Activated naive CD4-positive, alpha-beta T cell treated with anti-CD3 and anti-CD28 coated beads for 36 hours (primary cell): ENCODE results near the gene SKI. TPM values are rescaled to one million over a fixed set of nuclear protein-coding genes. Genes with fewer than 3 reads are reported as not detected.

Source experiments
- CTCF ChIA-PET: fragments of 350-600 bp; sonication (Branson Sonifier 250); formaldehyde crosslinking; loops from one replicate; lab custom pipeline; 2021; ENCODE audit warnings: antibody characterized with exemption; lab: Charles Lee
- DNase-seq: peaks from one replicate; pipeline ENCODE4 v3.0.0-alpha.2; 2020
- H3K27ac Mint-ChIP-seq: one replicate; pipeline ENCODE4 v1.8.0; 2021; ENCODE audit warnings: mild to moderate bottlenecking, mixed read lengths
- H3K27me3 Mint-ChIP-seq: one replicate; pipeline ENCODE4 v1.8.0; 2021; ENCODE audit warnings: low read depth, mixed read lengths
- H3K36me3 Mint-ChIP-seq: one replicate; pipeline ENCODE4 v1.8.0; 2021; ENCODE audit warnings: low read depth, mixed read lengths
- H3K4me1 Mint-ChIP-seq: one replicate; pipeline ENCODE4 v1.8.0; 2021; ENCODE audit warnings: low read depth, mixed read lengths
- H3K4me3 Mint-ChIP-seq: one replicate; pipeline ENCODE4 v1.8.0; 2021; ENCODE audit warnings: mild to moderate bottlenecking, moderate library complexity, mixed read lengths
- H3K9me3 Mint-ChIP-seq: one replicate; pipeline ENCODE4 v1.8.0; 2021; ENCODE audit warnings: mixed read lengths
- intact Hi-C: fragments of 100-400 bp; cut with micrococcal nuclease; formaldehyde crosslinking; loops from one replicate; pipeline ENCODE4 v1.15.1; 2023
- total RNA-seq, 2 experiments: library from RNA; stranded (reverse); gene quantifications; one replicate each; pipeline ENCODE4 v1.2.3, GENCODE V29; 2021

SKI gene
- total RNA-seq, 2 experiments from 2014 or later: 25.5 to 26.3 TPM

DNA sequence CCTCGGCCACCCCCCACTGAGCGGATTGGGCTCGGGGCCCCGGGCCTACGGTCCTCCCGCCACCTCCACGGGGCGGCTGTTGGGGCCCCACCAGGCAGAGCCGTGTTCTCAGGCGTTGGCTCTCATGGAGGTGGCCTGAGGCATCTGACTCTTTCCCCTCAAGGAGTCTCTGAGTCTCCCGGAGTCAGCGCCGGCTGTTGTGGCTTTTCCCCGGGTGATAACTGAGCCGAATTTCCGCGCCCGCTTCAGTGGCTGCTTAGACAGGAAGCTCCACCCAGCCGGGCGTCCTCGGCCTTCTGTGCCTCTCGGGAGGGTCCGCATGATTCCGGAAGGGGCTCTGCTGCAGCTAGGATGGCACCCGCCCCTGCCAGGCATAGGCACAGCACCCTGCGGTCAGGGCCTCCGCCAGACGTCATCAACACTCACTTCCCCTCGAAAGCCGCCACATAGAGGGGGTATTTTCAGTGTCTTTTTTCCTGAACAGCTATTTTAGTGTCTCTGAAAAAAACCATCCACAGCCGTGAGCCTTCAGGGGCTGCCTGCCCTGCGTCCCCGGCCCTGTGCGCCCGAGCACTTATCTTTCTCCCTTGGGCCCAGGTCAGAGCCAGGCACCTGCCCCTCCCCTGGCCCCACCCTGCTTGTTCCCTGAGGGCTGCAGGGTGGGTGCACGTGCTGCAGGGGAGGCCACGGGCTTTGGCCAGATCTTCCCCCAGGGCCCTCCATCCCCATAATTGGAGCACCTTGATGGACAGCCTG lies 72.9 kb downstream of the SKI start:
- H3K27me3 Mint-ChIP-seq: no peaks in the 10 kb centered on the region
- H3K4me3 Mint-ChIP-seq: peak overlapping the region; percentile 77
- H3K9me3 Mint-ChIP-seq: no peaks in the 10 kb centered on the region
- H3K27ac Mint-ChIP-seq: peak overlapping the region; percentile 98
- peaks cover 60% of the 10 kb centered on the region for H3K4me1 Mint-ChIP-seq
- intact Hi-C loops: loop anchor here (1.0 to 5.0 kb wide), 6 partner anchors 13 to 246 kb away; no protein-coding TSS in a partner anchor
- CTCF ChIA-PET: interaction anchor here (1.8 to 2.7 kb wide), 2 partner anchors 10 to 106 kb away, joined by 7 to 12 read pairs; partner anchors contain the start of gene FAAP20
- peak; percentile 96 for DNase-seq
- H3K36me3 Mint-ChIP-seq: peaks cover 23% of the 10 kb centered on the region

DNA sequence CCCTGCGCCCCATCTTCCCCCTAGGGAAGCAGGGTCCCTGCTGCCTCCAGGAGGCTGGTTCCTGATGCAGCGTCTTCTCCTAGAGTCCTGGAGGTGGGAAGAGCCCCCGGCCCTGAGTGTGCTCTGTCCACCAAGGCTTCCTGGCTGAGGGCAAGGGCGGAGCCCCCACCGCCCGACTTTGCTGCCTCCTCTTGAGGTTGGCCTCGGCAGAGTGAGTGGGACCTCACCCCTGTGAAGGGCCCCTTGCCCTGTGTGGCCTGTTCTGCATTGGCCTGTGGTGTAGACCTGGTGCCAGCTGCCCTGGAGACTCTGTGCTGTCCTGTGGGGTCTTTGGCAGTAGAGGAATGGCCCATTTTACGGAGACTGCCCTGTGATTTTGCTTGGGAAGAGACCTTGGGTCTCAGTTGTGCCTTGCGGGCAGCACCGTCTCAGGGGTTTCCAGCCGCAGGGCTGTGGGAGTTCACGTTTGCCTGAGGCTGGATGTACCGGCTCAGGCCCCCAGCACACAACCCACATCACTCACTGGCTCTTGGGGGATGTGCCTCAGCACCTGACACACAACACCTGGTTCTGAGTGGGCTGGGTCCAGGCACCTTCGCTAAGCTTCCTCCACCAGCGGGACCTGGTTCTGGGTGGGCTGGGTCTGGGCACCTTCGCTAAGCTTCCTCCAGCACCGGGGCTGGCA lies 73.6 kb downstream of the SKI start:
- intact Hi-C loops: loop anchor here (1.0 to 5.0 kb wide), 2 partner anchors 42 to 246 kb away; no protein-coding TSS in a partner anchor
- Mint-ChIP-seq H3K4me3 (peak overlapping the region; percentile 77), H3K4me1 (peaks cover 53% of the 10 kb centered on the region), H3K36me3 (peaks cover 19% of the 10 kb centered on the region), H3K27ac (peak overlapping the region; percentile 98), H3K9me3 (no peaks in the 10 kb centered on the region), H3K27me3 (no peaks in the 10 kb centered on the region)
- no peak for DNase-seq
- CTCF ChIA-PET: interaction anchor here (2.7 kb wide), 1 partner anchor 11 kb away, joined by 12 read pairs; no protein-coding TSS in a partner anchor

DNA sequence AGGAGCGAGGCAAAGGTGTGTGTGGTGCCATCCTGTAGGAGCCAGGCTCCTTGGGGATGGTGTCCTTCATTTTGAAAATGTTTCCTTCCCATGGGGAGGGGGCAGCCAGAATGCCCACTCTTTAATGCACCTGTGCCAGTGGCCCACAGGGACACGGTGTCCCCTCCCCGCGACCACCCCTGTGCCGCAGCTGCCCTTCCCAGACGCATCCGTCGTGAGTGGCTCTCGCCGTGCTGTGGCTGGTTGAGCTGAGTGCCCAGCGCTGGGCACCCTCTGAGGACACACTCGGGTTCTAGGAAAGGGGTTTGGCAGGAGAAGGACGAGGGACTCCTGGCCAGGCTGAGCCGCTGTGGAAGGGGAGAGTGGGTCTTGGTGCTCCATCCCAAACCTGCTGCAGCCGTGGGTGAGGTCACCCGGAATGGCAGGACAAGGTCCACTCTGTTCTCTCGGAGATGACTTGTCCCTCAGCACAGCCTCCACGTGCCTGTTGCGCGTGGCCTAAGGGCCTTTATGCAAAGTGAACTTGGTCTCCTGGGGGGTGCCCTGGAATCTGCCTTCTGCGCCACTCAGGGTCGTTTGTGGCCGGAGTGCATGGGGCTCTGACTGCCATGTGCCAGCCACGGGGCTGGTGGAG lies 74.3 kb downstream of the SKI start:
- Mint-ChIP-seq H3K27me3 (no peaks in the 10 kb centered on the region), H3K27ac (peak overlapping the region; percentile 98), H3K4me1 (peaks cover 47% of the 10 kb centered on the region), H3K36me3 (peaks cover 22% of the 10 kb centered on the region), H3K4me3 (no peak overlapping the region), H3K9me3 (no peaks in the 10 kb centered on the region)
- intact Hi-C loops: loop anchor here (5.0 kb wide), 1 partner anchor 245 kb away; no protein-coding TSS in a partner anchor
- CTCF ChIA-PET: interaction anchor here (2.0 to 2.7 kb wide), 2 partner anchors 12 to 13 kb away, joined by 4 to 12 read pairs; no protein-coding TSS in a partner anchor
- no peak for DNase-seq

DNA sequence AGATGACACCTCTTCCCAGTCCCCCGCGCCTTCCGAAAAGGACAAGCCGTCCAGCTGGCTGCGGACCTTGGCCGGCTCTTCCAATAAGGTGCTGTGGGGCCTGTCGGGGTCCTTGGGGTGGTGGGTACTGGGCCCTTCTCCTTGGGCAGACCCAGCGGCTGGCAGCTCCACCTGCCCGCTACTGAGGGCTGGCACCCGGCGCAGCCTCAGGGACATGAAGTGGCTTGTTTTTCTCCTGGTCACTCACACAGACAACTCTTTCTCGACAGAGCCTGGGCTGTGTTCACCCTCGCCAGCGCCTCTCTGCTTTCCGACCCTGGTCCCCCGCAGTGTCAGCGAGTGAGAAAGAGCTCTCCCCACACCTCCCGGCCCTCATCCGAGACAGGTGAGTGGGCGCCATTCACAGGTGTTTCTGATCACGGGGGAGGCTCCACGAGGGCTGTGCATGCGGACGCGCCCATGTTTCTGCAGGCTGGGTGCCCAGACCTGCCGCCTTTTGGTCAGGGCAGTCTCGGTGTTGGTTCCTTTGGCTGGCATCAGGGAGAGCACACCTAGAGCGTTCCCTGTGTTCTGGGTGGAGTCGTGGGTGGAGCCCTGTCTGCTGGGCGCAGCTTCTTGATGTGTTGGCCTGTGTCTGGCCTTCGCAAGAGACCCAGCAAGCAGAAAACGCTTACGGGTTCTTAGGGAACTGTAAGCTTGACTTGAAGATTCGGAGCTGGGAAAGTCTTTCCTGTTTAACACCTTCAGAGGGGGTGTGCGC lies 75.1 kb downstream of the SKI start:
- CTCF ChIA-PET: interaction anchor here (2.0 kb wide), 1 partner anchor 12 kb away, joined by 4 read pairs; no protein-coding TSS in a partner anchor
- H3K36me3 Mint-ChIP-seq: peaks cover 28% of the 10 kb centered on the region
- no peaks in the 10 kb centered on the region for H3K9me3 Mint-ChIP-seq
- H3K27me3 Mint-ChIP-seq: no peaks in the 10 kb centered on the region
- H3K27ac Mint-ChIP-seq: peak overlapping the region; percentile 66
- no peak for DNase-seq
- intact Hi-C loops: loop anchor here (5.0 kb wide), 1 partner anchor 244 kb away; no protein-coding TSS in a partner anchor
- H3K4me1 Mint-ChIP-seq: peaks cover 40% of the 10 kb centered on the region
- H3K4me3 Mint-ChIP-seq: no peak overlapping the region

DNA sequence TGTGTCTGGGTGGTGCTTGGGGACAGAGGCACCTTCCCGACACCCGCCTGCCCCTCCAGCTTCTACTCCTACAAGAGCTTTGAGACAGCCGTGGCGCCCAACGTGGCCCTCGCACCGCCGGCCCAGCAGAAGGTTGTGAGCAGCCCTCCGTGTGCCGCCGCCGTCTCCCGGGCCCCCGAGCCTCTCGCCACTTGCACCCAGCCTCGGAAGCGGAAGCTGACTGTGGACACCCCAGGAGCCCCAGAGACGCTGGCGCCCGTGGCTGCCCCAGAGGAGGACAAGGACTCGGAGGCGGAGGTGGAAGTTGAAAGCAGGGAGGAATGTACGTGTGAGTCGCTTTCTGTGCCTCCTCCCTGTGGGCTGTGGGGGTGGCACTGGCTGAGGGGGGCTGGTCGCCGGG lies 75.7 kb downstream of the SKI start:
- DNase-seq: no peak
- CTCF ChIA-PET: interaction anchor here (2.0 kb wide), 1 partner anchor 11 kb away, joined by 4 read pairs; no protein-coding TSS in a partner anchor
- Mint-ChIP-seq H3K4me1 (peaks cover 34% of the 10 kb centered on the region), H3K4me3 (no peak overlapping the region), H3K27ac (no peak overlapping the region), H3K27me3 (no peaks in the 10 kb centered on the region), H3K9me3 (no peaks in the 10 kb centered on the region), H3K36me3 (peaks cover 34% of the 10 kb centered on the region)
- intact Hi-C loops: loop anchor here (5.0 kb wide), 1 partner anchor 244 kb away; no protein-coding TSS in a partner anchor

DNA sequence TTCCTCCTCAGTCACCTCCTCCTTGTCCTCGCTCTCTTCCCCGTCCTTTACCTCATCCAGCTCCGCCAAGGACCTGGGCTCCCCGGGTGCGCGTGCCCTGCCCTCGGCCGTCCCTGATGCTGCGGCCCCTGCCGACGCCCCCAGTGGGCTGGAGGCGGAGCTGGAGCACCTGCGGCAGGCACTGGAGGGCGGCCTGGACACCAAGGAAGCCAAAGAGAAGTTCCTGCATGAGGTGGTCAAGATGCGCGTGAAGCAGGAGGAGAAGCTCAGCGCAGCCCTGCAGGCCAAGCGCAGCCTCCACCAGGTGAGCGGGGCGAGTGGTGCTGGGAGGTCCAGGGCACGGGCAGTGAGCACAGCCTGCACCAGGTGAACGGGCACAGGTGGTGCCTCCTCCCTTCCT lies 76.2 kb downstream of the SKI start:
- no peaks in the 10 kb centered on the region for H3K27me3 Mint-ChIP-seq
- intact Hi-C loops: loop anchor here (5.0 kb wide), 1 partner anchor 243 kb away; no protein-coding TSS in a partner anchor
- H3K4me1 Mint-ChIP-seq: peaks cover 31% of the 10 kb centered on the region
- H3K4me3 Mint-ChIP-seq: no peak overlapping the region
- H3K27ac Mint-ChIP-seq: no peak overlapping the region
- H3K9me3 Mint-ChIP-seq: no peaks in the 10 kb centered on the region
- peaks cover 34% of the 10 kb centered on the region for H3K36me3 Mint-ChIP-seq
- CTCF ChIA-PET: interaction anchor here (2.0 kb wide), 1 partner anchor 11 kb away, joined by 4 read pairs; no protein-coding TSS in a partner anchor
- DNase-seq: no peak

- H3K27me3 Mint-ChIP-seq: no peaks in the 10 kb centered on the region
- intact Hi-C loops: loop anchor here (5.0 kb wide), 1 partner anchor 242 kb away; no protein-coding TSS in a partner anchor
- peaks cover 23% of the 10 kb centered on the region for H3K4me1 Mint-ChIP-seq
- H3K27ac Mint-ChIP-seq: no peak overlapping the region
- H3K4me3 Mint-ChIP-seq: no peak overlapping the region
- H3K36me3 Mint-ChIP-seq: peaks cover 34% of the 10 kb centered on the region
- no peak for DNase-seq
- no peaks in the 10 kb centered on the region for H3K9me3 Mint-ChIP-seq
- CTCF ChIA-PET: no interaction called here
Measured at GRCh38 chr1:2304921-2305681, 77.0 kb downstream of the SKI start.

GRCh38 chr1:2306151-2306978 lies 78.2 kb downstream of the SKI start:
- H3K9me3 Mint-ChIP-seq: no peaks in the 10 kb centered on the region
- H3K27me3 Mint-ChIP-seq: no peaks in the 10 kb centered on the region
- H3K27ac Mint-ChIP-seq: no peak overlapping the region
- H3K36me3 Mint-ChIP-seq: peaks cover 34% of the 10 kb centered on the region
- no peak for DNase-seq
- intact Hi-C loops: no loop called here
- no peak overlapping the region for H3K4me3 Mint-ChIP-seq
- peaks cover 18% of the 10 kb centered on the region for H3K4me1 Mint-ChIP-seq
- CTCF ChIA-PET: no interaction called here

DNA sequence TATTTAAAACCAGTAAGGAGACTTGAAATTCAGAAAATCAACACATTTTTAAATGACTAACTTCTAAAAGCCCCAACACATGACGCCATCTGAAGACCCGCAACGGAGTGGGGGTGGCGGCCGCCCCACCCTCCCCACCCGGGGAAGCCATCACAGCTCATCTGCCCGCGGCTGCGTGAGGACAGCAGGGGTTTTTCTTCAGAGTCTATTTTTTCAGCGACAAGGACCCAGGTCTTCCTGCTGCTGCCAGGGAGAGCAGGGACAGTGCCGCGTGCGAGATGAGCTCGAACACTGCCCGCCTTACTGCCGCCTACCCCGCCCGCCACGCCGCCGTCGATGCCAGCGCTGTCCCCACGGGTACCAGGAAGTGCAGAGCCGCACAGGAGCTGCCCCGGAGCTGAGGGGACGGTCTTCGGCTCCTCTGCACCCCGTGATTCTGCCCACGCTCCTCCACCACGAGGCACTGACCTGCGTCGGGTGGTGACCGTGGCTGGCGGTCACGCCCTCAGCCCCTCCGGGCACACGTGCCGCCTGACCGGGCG lies 79.0 kb downstream of the SKI start:
- H3K27ac Mint-ChIP-seq: no peak overlapping the region
- H3K4me1 Mint-ChIP-seq: peaks cover 12% of the 10 kb centered on the region
- H3K9me3 Mint-ChIP-seq: no peaks in the 10 kb centered on the region
- CTCF ChIA-PET: no interaction called here
- peaks cover 34% of the 10 kb centered on the region for H3K36me3 Mint-ChIP-seq
- no peak for DNase-seq
- no peak overlapping the region for H3K4me3 Mint-ChIP-seq
- no peaks in the 10 kb centered on the region for H3K27me3 Mint-ChIP-seq
- intact Hi-C loops: no loop called here

GRCh38 chr1:2307972-2308371 lies 79.9 kb downstream of the SKI start:
- peaks cover 6% of the 10 kb centered on the region for H3K4me1 Mint-ChIP-seq
- no peak overlapping the region for H3K4me3 Mint-ChIP-seq
- CTCF ChIA-PET: no interaction called here
- no peaks in the 10 kb centered on the region for H3K27me3 Mint-ChIP-seq
- no peak for DNase-seq
- peaks cover 32% of the 10 kb centered on the region for H3K36me3 Mint-ChIP-seq
- H3K27ac Mint-ChIP-seq: peak overlapping the region; percentile 36
- H3K9me3 Mint-ChIP-seq: no peaks in the 10 kb centered on the region
- intact Hi-C loops: no loop called here
